GM12872 (cell line): ENCODE results near the gene WSCD1.

Experiments
- CTCF ChIP-seq: IDR thresholded peaks from 3 replicates; pipeline ENCODE4 v1.5.1; 2011; ENCODE audit warnings: low read depth, mild to moderate bottlenecking, low read length, moderate library complexity; ENCODE audit not compliant: insufficient read depth

WSCD1 gene

GRCh38 chr17:6100891-6101500 lies 30.8 kb downstream of the WSCD1 start:
- TF ChIP-seq CTCF: no peak

- no peak for TF ChIP-seq CTCF
Observed at GRCh38 chr17:6101706-6102105, 31.5 kb downstream of the WSCD1 start.

GRCh38 chr17:6102615-6103014 lies 32.4 kb downstream of the WSCD1 start:
- TF ChIP-seq CTCF: no peak

GRCh38 chr17:6104956-6105648 lies 34.9 kb downstream of the WSCD1 start:
- TF ChIP-seq CTCF: no peak

GRCh38 chr17:6105649-6106007 lies 35.4 kb downstream of the WSCD1 start:
- TF ChIP-seq CTCF: no peak

- no peak for TF ChIP-seq CTCF
Observed at GRCh38 chr17:6106212-6106611, 36.0 kb downstream of the WSCD1 start.

GRCh38 chr17:6107791-6108190 lies 37.6 kb downstream of the WSCD1 start:
- no peak for TF ChIP-seq CTCF
